Stomach smooth muscle (tissue), 2 donors: ENCODE data around the gene S100Z.
"Not testable (repeated sequence)": the region's sequence is repeated elsewhere in the genome, so short reads cannot be mapped to it uniquely, and the experiment has no call there.

Source experiments
- H3K27ac ChIP-seq: one replicate; pipeline ENCODE4 v1.7.0; 2013; ENCODE audit warnings: mild to moderate bottlenecking, low read length, inconsistent platforms
- H3K27me3 ChIP-seq, 2 donors: one replicate each; pipeline ENCODE4 v1.7.0; 2013; ENCODE audit warnings: low read length in 2 of 2; ENCODE audit not compliant: insufficient read depth in 2 of 2, control insufficient read depth in 1 of 2
- H3K36me3 ChIP-seq, 2 donors: one replicate each; pipeline ENCODE4 v1.7.0; 2013; ENCODE audit warnings: low read length in 2 of 2; ENCODE audit not compliant: control insufficient read depth in 2 of 2, insufficient read depth in 2 of 2
- H3K4me1 ChIP-seq: one replicate; pipeline ENCODE4 v1.7.0; 2013; ENCODE audit warnings: low read length; ENCODE audit not compliant: control insufficient read depth, insufficient read depth
- H3K4me3 ChIP-seq, 2 donors: one replicate each; pipeline ENCODE4 v1.7.0; 2013; ENCODE audit warnings: low read length in 2 of 2
- H3K9ac ChIP-seq, 2 donors: one replicate each; pipeline ENCODE4 v1.7.0; 2013; ENCODE audit warnings: low read length in 2 of 2, mild to moderate bottlenecking in 1 of 2
- H3K9me3 ChIP-seq, 2 donors: one replicate each; pipeline ENCODE4 v1.7.0; 2013; ENCODE audit warnings: low read length in 2 of 2; ENCODE audit not compliant: control insufficient read depth in 2 of 2
- donor health status: healthy.
- donor health status: Pancreatic carcinoma.

Gene S100Z

GRCh38 chr5:76831110-76831452, 18.7 kb upstream of the S100Z start:
- Histone ChIP-seq H3K27ac (no peak overlapping the region), H3K36me3 (no peaks in the 10 kb centered on the region), H3K27me3 (no peaks in the 10 kb centered on the region), H3K9ac (no peak overlapping the region), H3K9me3 (no peaks in the 10 kb centered on the region), H3K4me1 (no peaks in the 10 kb centered on the region), H3K4me3 (no peak overlapping the region)

GRCh38 chr5:76836181-76836580, 13.6 kb upstream of the S100Z start:
- no peak overlapping the region for H3K4me3 ChIP-seq
- H3K9ac ChIP-seq, result no peak overlapping the region
- H3K9me3 ChIP-seq, result no peaks in the 10 kb centered on the region
- H3K36me3 ChIP-seq, result no peaks in the 10 kb centered on the region
- H3K27me3 ChIP-seq, result no peaks in the 10 kb centered on the region
- H3K27ac ChIP-seq, result no peak overlapping the region
- no peaks in the 10 kb centered on the region for H3K4me1 ChIP-seq

- H3K4me3 ChIP-seq, result no peak overlapping the region
- no peak overlapping the region for H3K9ac ChIP-seq
- no peaks in the 10 kb centered on the region for H3K9me3 ChIP-seq
- no peak overlapping the region for H3K27ac ChIP-seq
- H3K36me3 ChIP-seq, result no peaks in the 10 kb centered on the region
- H3K27me3 ChIP-seq, result no peaks in the 10 kb centered on the region
- H3K4me1 ChIP-seq, result no peaks in the 10 kb centered on the region
These were observed 13.2 kb upstream of the S100Z start for GRCh38 chr5:76836585-76836984.

- H3K4me3 ChIP-seq, result no peak overlapping the region
- no peaks in the 10 kb centered on the region for H3K27me3 ChIP-seq
- H3K9ac ChIP-seq, result no peak overlapping the region
- H3K9me3 ChIP-seq, result no peaks in the 10 kb centered on the region
- H3K27ac ChIP-seq, result no peak overlapping the region
- no peaks in the 10 kb centered on the region for H3K4me1 ChIP-seq
- H3K36me3 ChIP-seq, result no peaks in the 10 kb centered on the region
These were observed 11.1 kb upstream of the S100Z start for GRCh38 chr5:76838481-76839261.

GRCh38 chr5:76841361-76841760, 8.5 kb upstream of the S100Z start:
- no peak overlapping the region for H3K4me3 ChIP-seq
- H3K4me1 ChIP-seq, result no peaks in the 10 kb centered on the region
- no peaks in the 10 kb centered on the region for H3K36me3 ChIP-seq
- H3K9ac ChIP-seq, result no peak overlapping the region
- H3K27me3 ChIP-seq, result no peaks in the 10 kb centered on the region
- no peak overlapping the region for H3K27ac ChIP-seq
- H3K9me3 ChIP-seq, result no peaks in the 10 kb centered on the region

GRCh38 chr5:76845890-76846289, 3.9 kb upstream of the S100Z start:
- H3K4me3 ChIP-seq, result no peak overlapping the region
- no peaks in the 10 kb centered on the region for H3K36me3 ChIP-seq
- no peak overlapping the region for H3K9ac ChIP-seq
- no peaks in the 10 kb centered on the region for H3K4me1 ChIP-seq
- no peak overlapping the region for H3K27ac ChIP-seq
- H3K9me3 ChIP-seq, result no peaks in the 10 kb centered on the region
- no peaks in the 10 kb centered on the region for H3K27me3 ChIP-seq

- H3K9ac ChIP-seq, result no peak overlapping the region
- no peak overlapping the region for H3K27ac ChIP-seq
- H3K4me1 ChIP-seq, result no peaks in the 10 kb centered on the region
- H3K36me3 ChIP-seq, result no peaks in the 10 kb centered on the region
- H3K27me3 ChIP-seq, result no peaks in the 10 kb centered on the region
- H3K4me3 ChIP-seq, result no peak overlapping the region
- H3K9me3 ChIP-seq, result no peaks in the 10 kb centered on the region
These were observed 830 bp downstream of the S100Z start for GRCh38 chr5:76850543-76851145.

- H3K4me3 ChIP-seq, result no peak overlapping the region
- H3K27ac ChIP-seq, result no peak overlapping the region
- no peaks in the 10 kb centered on the region for H3K9me3 ChIP-seq
- H3K9ac ChIP-seq, result no peak overlapping the region
- H3K36me3 ChIP-seq, result no peaks in the 10 kb centered on the region
- H3K4me1 ChIP-seq, result no peaks in the 10 kb centered on the region
- H3K27me3 ChIP-seq, result no peaks in the 10 kb centered on the region
These were observed 2.0 kb downstream of the S100Z start for GRCh38 chr5:76851728-76852369.

GRCh38 chr5:76852772-76853171, 3.0 kb downstream of the S100Z start:
- Histone ChIP-seq H3K36me3 (no peaks in the 10 kb centered on the region), H3K4me1 (no peaks in the 10 kb centered on the region), H3K9ac (no peak overlapping the region), H3K4me3 (no peak overlapping the region), H3K27me3 (no peaks in the 10 kb centered on the region), H3K9me3 (no peaks in the 10 kb centered on the region), H3K27ac (no peak overlapping the region)

- not testable (repeated sequence) for H3K27ac ChIP-seq, H3K9me3 ChIP-seq, H3K4me1 ChIP-seq, H3K27me3 ChIP-seq, H3K9ac ChIP-seq, H3K4me3 ChIP-seq, H3K36me3 ChIP-seq
These were observed 3.9 kb downstream of the S100Z start for GRCh38 chr5:76853741-76854140.

- no peak overlapping the region for H3K4me3 ChIP-seq
- H3K27ac ChIP-seq, result no peak overlapping the region
- no peaks in the 10 kb centered on the region for H3K9me3 ChIP-seq
- no peaks in the 10 kb centered on the region for H3K27me3 ChIP-seq
- no peak overlapping the region for H3K9ac ChIP-seq
- no peaks in the 10 kb centered on the region for H3K36me3 ChIP-seq
- H3K4me1 ChIP-seq, result no peaks in the 10 kb centered on the region
These were observed 4.8 kb downstream of the S100Z start for GRCh38 chr5:76854644-76855043.
